ENCODE data around the gene NUDT22.

The NUDT22 gene

DNA sequence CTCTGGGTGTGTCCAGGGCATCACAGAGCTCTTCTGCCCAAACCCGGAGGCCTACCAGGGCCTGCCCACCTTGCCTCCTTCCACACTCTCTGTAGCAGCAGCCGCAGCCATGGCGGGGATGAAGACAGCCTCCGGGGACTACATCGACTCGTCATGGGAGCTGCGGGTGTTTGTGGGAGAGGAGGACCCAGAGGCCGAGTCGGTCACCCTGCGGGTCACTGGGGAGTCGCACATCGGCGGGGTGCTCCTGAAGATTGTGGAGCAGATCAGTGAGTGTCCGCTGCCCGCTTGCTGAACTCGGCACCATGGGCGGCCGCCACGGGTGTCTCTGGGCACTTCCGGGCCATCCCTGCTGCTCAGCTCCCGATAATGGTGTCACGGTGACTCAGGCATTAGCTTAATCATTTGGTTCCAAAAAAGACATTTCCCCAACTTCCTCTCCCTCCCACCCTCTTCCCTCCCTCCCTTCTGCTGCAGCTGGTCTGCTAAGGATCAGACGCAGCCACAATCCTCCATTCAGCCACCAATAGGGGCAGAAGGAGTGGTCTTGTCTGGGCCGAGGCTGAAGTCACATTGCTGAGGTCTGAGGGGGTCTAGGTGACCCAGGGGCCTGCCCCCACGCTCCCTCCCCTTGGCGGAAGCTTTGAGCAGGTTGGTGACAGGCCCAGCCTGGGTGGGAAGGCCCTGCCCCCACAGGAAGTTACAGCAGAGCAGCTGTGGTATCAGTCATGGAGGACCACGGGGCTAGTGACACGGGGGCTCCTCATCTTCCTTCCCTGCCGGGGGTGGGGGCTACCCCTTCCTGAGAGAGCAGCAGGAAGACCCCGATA, 18.6 kb upstream of the NUDT22 start:
- DNase-seq = peak; percentile 85

DNA sequence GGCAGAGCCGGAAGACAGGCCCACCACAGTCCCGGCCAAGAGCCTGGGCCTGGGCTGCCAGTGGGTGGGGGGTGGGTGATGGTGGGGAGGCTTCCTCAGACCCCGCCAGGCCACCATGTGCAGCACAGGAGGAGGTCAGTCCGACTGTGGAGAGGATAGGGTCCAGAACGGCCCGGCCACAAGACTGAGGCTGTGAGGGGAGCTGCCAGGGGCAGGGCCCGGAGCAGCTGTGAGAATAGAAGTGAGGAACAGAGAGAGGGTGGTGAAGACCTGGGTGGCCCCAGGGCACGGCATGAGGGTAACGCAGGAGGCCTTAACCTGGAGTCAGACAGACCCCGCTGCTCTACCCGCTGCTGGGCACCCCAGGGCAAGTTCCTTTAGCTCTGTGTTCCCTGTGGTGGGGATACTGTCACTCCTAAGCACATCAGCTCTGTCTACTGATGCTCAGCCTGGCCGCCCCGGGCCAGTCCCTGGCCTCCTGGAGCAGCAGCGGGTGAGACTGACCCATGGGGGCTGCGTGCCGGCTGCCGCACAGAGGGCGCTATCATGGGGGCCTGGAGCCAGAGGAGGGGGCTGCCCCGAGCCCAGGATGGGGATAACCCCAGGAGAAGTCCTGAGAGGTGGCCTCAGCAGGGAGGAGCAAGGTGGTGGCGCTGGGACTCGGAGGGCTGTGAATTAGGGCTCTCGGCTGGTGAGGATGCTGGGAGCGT, 17.8 kb upstream of the NUDT22 start:
- DNase-seq = no peak

DNA sequence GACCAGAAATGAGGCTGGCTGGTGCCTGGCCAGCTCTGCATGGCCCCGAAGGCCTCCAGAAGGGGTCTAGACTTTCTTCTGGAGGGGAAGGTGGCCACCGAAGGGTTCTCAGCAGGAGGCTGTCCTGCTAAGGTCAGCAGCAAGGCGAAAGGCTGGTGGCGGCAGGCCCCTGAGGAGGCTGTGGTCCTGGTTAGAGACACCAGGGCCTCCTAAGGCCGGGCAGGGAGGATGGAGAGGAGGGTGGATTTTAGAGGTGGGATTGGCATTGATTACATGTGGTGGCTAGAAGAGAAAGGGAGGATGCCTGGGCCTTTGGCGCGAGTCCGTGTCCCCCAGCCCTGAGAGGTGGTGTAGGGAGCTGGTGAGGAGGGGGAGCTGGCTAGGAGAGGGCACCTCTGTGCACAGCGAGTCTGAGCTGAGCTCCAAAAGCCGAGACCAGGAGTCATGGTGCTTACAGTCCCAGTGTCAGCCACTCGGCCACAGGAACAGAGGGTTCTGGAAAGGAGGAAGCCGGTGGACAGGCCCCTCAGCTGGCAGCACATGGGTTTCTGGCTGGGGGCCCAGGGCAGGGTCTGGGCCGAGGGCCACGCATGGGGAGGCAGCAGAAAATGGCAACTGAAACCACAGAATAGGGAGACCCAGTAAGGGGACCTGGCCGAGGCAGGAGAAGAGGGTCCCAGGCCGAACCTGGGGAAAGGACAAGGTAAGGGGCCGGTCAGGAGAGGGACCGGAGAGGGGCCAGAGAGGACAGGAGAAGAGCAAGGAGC, 17.1 kb upstream of the NUDT22 start:
- no peak for DNase-seq

DNA sequence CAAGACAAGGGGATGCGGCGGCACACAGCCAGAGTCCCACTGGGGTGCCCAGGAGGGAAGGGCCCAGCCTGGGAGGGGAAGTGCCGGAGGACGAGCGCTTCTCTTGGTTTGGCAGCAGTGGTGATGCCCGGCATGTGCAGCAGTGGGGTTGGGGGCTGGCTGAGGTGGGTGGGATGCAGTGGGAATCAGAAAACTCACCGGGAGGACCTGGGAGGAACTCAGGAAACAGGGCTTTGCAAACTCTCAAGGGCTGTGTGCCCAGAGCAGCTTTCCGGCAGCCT, 16.6 kb upstream of the NUDT22 start:
- DNase-seq = no peak

DNA sequence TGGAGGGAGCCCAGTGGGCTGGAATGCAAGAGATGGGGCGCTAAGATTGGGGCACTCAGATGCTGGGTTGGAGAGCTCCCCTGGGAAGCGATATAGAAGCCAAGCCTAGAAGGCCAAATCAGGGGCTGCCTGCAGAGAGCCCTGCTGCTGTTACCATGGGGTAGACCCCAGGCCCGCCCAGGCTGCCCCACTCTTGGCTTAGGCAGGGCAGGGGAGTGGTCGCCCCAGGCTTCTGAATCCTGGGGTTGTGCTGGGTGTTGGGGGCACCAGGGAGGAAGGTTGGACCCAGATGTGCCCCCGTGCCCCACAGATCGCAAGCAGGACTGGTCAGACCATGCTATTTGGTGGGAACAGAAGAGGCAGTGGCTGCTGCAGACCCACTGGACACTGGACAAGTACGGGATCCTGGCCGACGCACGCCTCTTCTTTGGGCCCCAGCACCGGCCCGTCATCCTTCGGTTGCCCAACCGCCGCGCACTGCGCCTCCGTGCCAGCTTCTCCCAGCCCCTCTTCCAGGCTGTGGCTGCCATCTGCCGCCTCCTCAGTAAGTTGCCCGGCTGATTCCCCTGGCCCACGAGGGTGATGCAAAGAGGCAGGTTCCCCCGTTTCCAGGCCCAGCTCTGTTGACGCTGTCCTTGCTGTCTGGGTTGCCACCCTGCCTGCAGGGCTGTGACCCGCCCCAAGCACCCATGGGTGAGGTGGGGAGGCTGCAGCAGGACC, 15.6 kb upstream of the NUDT22 start:
- no peak for DNase-seq

DNA sequence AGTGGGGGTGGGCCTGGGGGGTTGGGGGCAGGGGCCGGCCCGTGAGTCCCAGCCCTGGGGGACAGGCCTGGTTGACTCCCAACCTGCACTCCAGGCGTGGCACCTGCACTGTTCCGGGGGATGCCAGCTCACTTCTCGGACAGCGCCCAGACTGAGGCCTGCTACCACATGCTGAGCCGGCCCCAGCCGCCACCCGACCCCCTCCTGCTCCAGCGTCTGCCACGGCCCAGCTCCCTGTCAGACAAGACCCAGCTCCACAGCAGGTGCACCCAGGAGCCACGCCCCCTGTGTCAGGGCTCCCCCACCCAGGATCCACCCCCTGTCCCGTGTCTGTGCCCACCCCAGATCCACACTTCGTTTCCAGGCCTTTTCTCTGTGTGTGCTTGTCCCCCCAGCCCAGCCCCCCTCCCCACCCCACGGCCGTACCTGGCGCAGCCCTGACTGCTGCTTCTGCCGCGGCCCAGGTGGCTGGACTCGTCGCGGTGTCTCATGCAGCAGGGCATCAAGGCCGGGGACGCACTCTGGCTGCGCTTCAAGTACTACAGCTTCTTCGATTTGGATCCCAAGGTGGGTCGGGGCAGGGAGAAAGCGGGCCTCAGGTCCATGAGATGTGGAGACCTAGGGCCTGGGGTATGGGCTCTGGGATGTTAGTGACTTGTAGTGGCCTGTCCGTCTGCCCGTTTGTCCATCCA, 14.7 kb upstream of the NUDT22 start:
- no peak for DNase-seq

DNA sequence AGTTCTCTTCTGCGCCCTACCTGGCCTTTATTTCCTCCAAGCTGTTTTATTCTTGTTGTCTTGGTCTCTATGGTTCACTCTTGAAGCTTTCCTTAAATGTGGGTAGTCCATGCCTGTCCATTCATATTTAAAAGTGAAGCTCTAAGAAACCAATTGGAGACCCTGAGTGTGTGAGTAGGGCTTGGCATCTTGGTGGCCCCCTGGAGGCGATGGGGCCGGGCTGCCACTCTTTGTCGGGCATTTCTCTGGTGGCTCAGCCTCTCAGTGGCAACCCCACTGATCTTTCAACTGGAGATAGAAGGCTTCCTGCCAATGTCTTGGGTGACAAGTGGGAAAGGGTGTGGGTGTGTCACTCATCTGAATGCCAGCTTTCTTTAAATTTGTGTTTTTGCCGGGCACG, 9.2 kb upstream of the NUDT22 start:
- no peak for DNase-seq

DNA sequence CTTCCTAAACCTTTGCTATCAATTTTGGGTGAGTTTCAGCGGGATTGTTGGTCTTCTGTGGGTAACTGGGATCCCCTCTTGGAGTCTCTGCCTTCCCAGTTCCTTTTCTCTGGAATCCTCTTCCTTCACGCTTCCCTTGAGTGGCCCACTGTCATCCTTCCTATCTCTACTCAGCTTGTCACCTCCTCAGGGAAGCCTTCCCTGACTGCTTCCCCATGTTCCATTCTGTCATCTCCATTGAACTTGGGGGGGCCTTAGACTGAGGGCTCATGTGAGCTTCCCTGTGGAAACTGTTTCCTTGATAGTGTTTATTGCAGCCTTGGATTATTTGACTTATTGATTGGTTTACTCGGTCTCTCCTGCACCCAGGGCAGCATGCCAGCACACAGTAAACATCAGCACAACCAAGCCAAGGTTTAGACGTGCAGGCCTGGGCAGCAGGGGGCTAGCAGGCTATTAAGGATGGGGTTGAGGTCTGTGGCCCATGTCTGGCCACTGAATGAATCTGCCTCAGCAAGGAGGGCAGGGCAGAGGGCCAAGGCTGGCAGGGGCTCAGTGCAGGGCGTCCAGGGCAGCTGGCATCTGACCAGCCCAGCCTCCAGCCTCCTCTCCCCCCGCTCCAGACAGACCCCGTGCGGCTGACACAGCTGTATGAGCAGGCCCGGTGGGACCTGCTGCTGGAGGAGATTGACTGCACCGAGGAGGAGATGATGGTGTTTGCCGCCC, 7.3 kb upstream of the NUDT22 start:
- no peak for DNase-seq

DNA sequence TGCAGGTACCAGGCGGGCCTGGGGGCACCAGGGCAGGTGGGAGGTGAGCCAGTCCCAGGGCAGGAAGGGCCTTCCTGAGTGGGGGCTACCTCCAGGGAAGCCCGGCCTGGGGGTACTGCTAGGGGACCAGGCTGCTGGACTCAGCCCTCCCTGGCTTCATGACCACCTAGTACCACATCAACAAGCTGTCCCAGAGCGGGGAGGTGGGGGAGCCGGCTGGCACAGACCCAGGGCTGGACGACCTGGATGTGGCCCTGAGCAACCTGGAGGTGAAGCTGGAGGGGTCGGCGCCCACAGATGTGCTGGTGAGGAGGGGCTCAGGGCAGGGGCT, 6.8 kb upstream of the NUDT22 start:
- no peak for DNase-seq

DNA sequence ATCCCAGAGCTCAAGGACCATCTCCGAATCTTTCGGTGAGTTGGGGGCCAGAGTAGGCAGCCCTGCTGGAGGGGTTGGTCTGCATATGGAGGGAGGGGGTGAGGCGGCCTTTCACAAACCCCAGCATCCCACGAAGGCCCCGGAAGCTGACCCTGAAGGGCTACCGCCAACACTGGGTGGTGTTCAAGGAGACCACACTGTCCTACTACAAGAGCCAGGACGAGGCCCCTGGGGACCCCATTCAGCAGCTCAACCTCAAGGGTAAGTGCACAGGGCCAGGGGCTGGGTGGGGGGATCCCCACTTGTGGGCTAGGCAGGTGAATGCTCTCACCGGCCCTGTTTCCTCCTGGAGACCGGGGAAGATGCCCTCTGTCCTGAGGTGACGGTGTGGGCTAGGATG, 6.3 kb upstream of the NUDT22 start:
- DNase-seq = no peak

DNA sequence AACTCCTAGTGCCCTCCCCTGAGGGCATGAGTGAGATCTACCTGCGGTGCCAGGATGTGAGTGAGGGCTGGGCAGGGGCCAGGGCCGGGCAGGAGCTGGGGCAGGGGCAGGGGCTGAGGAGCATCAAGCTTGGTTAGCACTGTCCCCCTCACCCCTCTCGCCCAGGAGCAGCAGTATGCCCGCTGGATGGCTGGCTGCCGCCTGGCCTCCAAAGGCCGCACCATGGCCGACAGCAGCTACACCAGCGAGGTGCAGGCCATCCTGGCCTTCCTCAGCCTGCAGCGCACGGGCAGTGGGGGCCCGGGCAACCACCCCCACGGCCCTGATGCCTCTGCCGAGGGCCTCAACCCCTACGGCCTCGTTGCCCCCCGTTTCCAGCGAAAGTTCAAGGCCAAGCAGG, 5.8 kb upstream of the NUDT22 start:
- no peak for DNase-seq

DNA sequence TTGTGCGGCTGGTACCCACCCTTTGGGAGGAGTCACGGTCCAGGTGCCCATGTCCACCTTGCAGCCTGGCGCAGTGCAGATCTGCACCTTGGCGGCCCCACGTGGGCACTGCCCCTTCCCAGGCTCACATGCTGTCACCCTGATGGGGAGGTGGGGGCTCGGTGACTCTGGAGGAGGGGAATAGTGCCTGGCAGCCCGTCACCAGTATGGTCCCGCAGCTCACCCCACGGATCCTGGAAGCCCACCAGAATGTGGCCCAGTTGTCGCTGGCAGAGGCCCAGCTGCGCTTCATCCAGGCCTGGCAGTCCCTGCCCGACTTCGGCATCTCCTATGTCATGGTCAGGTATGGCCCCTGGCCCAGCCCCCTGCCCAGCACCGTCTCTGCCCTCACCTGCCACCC, 5.3 kb upstream of the NUDT22 start:
- DNase-seq = no peak

DNA sequence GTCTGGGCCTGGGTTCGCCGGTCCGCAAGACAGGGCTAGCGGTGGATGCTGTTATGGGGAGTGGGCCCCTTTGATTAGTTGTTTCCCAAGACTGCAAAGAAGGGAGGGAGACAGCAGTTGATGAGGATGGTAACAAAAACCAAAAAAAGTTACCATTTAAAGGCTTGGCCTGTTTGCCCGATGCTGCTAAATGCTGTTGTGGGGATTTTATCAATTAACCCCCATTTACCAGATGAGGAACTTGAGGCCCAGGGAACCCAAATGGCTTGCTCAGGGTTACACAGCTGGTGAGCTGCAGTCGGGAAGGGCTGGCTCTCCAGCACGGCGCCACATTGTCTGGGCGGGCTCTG, 3.4 kb upstream of the NUDT22 start:
- DNase-seq = no peak

DNA sequence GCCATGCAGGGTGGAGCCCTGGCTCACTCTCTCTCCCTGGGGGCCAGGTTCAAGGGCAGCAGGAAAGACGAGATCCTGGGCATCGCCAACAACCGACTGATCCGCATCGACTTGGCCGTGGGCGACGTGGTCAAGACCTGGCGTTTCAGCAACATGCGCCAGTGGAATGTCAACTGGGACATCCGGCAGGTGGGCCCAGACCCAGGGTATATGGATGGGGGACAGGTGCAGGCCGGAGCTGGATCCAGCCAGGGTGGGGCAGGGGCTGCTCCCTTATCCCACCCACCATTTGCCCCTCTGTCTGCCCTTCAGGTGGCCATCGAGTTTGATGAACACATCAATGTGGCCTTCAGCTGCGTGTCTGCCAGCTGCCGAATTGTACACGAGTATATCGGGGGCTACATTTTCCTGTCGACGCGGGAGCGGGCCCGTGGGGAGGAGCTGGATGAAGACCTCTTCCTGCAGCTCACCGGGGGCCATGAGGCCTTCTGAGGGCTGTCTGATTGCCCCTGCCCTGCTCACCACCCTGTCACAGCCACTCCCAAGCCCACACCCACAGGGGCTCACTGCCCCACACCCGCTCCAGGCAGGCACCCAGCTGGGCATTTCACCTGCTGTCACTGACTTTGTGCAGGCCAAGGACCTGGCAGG, 2.9 kb upstream of the NUDT22 start:
- DNase-seq = no peak

DNA sequence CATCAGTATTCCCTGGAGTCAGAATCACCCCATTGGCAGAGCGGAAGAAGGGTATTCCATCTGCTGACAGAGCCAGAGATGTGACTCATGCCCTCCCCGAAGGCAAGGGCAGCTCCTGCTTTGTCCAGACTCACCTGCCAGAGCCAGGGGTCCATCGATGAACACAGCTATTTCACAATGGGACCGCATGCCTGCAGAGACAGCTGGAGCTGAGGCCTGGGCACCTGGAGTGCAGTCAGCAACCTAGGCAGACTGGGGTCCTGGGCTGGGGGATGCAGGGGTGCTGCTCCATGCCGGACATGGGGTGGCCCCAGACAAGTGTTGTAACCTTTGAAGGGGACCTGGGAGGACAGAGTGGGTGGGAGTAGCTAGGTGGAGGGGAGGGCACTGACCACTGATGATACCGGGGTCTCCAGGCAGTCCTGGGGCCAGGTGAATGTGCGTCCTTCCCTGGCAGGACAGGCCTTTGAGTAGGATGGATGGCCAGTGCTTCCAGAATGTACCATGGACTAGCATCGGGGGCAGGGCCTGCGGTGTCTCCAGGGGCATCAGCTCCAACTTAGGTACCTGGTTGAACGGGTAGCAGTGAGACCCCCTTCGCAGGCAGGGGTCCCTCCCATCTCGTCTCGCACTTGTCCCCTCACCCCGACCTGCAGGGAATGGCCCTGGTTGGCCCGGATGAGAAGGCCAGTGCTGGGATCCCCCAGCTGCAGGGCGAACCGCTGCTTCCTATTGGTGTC, 1.8 kb upstream of the NUDT22 start:
- DNase-seq = no peak

DNA sequence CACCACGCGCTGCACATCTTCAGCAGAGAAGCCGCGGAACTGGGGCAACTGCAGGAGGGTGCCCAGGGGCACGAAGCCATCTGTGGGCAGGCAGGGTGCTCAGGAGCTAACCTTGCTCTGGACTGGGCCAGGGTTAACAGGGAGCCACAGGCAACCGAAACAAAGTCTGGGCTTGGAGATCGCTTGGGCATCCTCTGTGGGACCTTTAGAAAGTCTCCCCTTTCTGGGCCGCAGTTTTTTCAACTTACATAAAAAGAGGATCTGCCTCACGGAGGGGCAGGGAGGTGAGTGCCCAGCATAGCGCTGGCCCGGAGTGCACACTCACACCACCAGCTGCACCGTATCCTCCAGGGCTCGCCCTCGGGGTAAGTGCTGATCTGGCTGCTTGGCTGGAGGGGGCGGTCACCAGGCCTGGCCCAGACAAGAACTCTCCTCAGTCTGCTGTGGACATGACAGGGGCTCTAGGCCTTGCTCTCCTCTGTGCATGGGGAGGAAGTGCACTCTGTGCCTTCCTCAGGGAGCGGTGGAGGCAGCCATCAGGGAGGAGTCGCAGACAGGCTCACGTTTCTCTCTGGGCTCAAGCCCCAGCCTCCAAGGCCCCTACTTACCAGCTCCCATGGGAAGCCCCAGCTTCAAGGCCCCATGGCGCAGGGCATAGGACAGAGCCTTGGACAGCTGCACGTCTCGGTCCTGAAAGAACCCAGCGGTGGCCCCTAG, 1.0 kb upstream of the NUDT22 start:
- DNase-seq = peak; percentile 5

DNA sequence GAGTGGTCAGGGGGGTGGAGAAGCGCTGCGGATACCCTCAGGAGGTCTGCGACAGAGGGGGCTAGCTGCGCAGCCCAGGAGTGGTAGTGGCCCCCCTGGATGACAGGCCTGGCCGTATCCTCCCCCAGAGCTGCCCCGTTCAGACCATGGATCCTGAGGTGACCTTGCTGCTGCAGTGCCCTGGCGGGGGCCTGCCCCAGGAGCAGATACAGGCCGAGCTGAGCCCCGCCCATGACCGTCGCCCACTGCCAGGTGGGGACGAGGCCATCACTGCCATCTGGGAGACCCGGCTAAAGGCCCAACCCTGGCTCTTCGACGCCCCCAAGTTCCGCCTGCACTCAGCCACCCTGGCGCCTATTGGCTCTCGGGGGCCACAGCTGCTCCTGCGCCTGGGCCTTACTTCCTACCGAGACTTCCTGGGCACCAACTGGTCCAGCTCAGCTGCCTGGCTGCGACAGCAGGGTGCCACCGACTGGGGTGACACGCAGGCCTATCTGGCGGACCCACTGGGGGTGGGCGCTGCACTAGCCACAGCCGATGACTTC, 505 bp downstream of the NUDT22 start:
- DNase-seq = peak; percentile 57

DNA sequence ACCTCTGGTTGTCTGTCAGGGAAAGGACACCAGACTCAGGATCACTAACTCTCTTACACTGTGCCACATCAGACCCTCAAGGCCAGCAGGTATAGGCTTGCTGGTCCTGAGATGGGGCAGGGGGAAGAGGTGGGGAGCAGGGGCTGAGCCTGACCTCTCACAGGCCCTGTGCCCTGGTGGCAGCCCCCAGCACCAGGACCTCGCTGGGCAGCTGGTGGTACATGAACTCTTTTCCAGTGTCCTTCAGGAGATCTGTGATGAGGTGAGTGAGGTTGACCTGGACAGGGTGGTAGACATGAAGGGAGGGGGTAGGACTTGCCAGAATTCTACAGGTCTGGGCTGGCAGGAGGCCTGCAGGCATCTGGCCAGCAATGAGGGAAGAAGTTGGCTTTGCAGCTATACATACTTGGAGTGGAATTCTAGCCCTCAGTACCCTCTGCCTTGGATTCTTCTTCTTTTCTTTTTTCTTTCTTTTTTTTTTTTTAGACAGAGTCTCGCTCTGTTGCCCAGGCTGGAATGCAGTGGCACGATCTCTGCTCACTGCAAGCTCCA, 1.4 kb downstream of the NUDT22 start:
- DNase-seq = no peak

DNA sequence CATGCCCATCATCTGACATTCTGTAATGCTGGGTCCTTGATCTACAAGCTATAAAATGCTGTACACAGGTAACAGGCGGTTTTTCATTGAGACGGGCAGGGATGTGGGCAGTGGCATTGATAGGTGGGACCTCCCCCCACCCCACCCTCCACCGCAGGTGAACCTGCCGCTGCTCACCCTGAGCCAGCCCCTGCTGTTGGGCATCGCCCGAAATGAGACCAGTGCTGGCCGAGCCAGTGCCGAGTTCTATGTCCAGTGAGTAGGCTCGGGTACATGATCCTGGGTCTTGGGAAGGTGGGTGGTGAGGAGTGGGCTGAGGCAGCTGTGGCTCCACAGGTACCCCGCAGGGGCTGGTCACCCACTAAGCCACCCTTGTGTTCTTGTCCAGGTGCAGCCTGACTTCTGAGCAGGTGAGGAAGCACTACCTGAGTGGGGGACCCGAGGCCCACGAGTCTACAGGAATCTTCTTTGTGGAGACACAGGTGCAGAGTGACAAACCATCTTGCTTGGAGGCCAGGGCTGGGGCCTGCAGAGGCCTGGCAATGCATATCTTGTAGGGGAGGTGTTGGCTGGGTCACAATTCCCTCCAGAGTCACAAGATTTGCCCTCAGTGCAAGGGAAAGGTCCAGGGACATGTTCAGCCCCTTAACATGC, 3.1 kb downstream of the NUDT22 start:
- no peak for DNase-seq
